GM12878 (cell line): ENCODE measurements around the gene OGA. TPM values are rescaled to one million over a fixed set of nuclear protein-coding genes. Genes with fewer than 3 reads are reported as not detected.

Experiments
- ATAC-seq: fragments of 200-7000 bp; cut with Tn5 transposase; 3 replicates; pipeline ENCODE4 v1.9.1; 2020; ENCODE audit warnings: mild to moderate bottlenecking, moderate library complexity
- BruUV-seq: library from RNA; stranded (reverse); fragments of 400-500 nt; replicated peaks from 2 replicates; lab custom pipeline; 2021; lab: Mats Ljungman, UMichigan
- CTCF ChIA-PET: fragments of 300-600 bp; sonication (Branson Sonifier 250); formaldehyde crosslinking; extraction: SDS; loops from one replicate; lab custom pipeline; 2021; ENCODE audit warnings: inconsistent platforms; lab: Yijun Ruan, JAX
- POLR2A ChIA-PET: fragments of 350-600 bp; formaldehyde crosslinking; extraction: SDS; loops from one replicate; lab custom pipeline; 2021; ENCODE audit warnings: inconsistent platforms; lab: Charles Lee
- RAD21 ChIA-PET: fragments of 300-600 bp; sonication (Branson Sonifier 250); formaldehyde crosslinking; loops from one replicate; lab custom pipeline; 2023; ENCODE audit warnings: antibody characterized with exemption; ENCODE audit not compliant: unreplicated experiment; lab: Charles Lee
- SMC1A ChIA-PET: fragments of 300-600 bp; sonication (Branson Sonifier 250); formaldehyde crosslinking; loops from one replicate; lab custom pipeline; 2023; ENCODE audit not compliant: unreplicated experiment, uncharacterized antibody; lab: Charles Lee
- DNase-seq: peaks from one replicate; pipeline ENCODE4 v3.0.0-alpha.2; 2011; ENCODE audit warnings: low read depth, low spot score
- FAIRE-seq: peaks from 3 replicates; lab custom pipeline; 2011; peaks lifted over from hg19 to GRCh38; lab: Jason Lieb, UNC
- H2AFZ ChIP-seq: 2 replicates; pipeline ENCODE4 v1.6.0; 2011; ENCODE audit warnings: low read depth, low read length, control low read depth; ENCODE audit not compliant: control insufficient read depth
- H3K27ac ChIP-seq: 2 replicates; pipeline ENCODE4 v1.5.1; 2011; ENCODE audit warnings: control low read depth; ENCODE audit not compliant: control insufficient read depth, insufficient read depth
- H3K27me3 ChIP-seq, 2 experiments: replicated peaks in 1 of 2; 2 replicates each; pipeline versions ENCODE4 v1.6.0 to v1.6.1; 2011; ENCODE audit warnings: low read length in 1 of 2; ENCODE audit not compliant: control insufficient read depth in 2 of 2, insufficient read depth in 2 of 2
- H3K36me3 ChIP-seq, 2 experiments: 2 replicates each; pipeline ENCODE4 v1.5.1; 2011; ENCODE audit warnings: low read length in 1 of 2; ENCODE audit not compliant: control insufficient read depth in 2 of 2, insufficient read depth in 2 of 2
- H3K4me1 ChIP-seq: 2 replicates; pipeline ENCODE4 v1.6.1; 2011; ENCODE audit warnings: mild to moderate bottlenecking, low read length, moderate library complexity, mixed read lengths; ENCODE audit not compliant: control insufficient read depth, insufficient read depth
- H3K4me2 ChIP-seq: 2 replicates; pipeline ENCODE4 v1.6.0; 2011; ENCODE audit warnings: control low read depth; ENCODE audit not compliant: control insufficient read depth, insufficient read depth
- H3K4me3 ChIP-seq: fragments of 200-600 bp; sonication (generic); 2 replicates; pipeline ENCODE4 v1.5.1; 2016
- H3K79me2 ChIP-seq: 2 replicates; pipeline ENCODE4 v1.6.0; 2011; ENCODE audit warnings: low read length; ENCODE audit not compliant: control insufficient read depth, insufficient read depth
- H3K9ac ChIP-seq: 2 replicates; pipeline ENCODE4 v1.8.0; 2011; ENCODE audit warnings: low read length, control low read depth, mixed read lengths; ENCODE audit not compliant: control insufficient read depth, insufficient read depth
- H3K9me3 ChIP-seq: replicated peaks from 3 replicates; pipeline ENCODE4 v1.5.1; 2011; ENCODE audit warnings: mild to moderate bottlenecking, low read length; ENCODE audit not compliant: control insufficient read depth, insufficient read depth
- H4K20me1 ChIP-seq: 2 replicates; pipeline ENCODE4 v1.6.0; 2011; ENCODE audit not compliant: control insufficient read depth, insufficient read depth
- ATF7 ChIP-seq: fragments of 450-650 bp; IDR thresholded peaks from 2 replicates; pipeline ENCODE4 v1.6.1; 2016; ENCODE audit warnings: low read depth, mild to moderate bottlenecking
- CREM ChIP-seq: IDR thresholded peaks from 2 replicates; pipeline ENCODE4 v1.6.1; 2014; ENCODE audit warnings: antibody characterized with exemption, low read depth
- HCFC1 ChIP-seq: fragments of 150-350 bp; IDR thresholded peaks from 2 replicates; pipeline ENCODE4 v1.6.1; 2014; ENCODE audit warnings: low read length
- NR2C2 ChIP-seq: IDR thresholded peaks from 2 replicates; pipeline ENCODE4 v1.6.1; 2011; ENCODE audit warnings: borderline replicate concordance, low read depth; ENCODE audit not compliant: control insufficient read depth, insufficient read length
- POU2F2 ChIP-seq: IDR thresholded peaks from 3 replicates; pipeline ENCODE4 v1.6.1; 2011; ENCODE audit warnings: low read depth, mild to moderate bottlenecking, low read length, borderline replicate concordance
- RUNX3 ChIP-seq: IDR thresholded peaks from 2 replicates; pipeline ENCODE4 v1.6.1; 2012; ENCODE audit warnings: low read length, inconsistent platforms
- WGBS: methylation state at CpG from one replicate; pipeline ENCODE4 v1.1.6; 2016; ENCODE audit warnings: low lambda C conversion rate; ENCODE audit not compliant: insufficient replicate concordance, insufficient coverage; ENCODE audit errors: missing lambda C conversion rate; 5-methylcytosine and 5-hydroxymethylcytosine counted together
- in situ Hi-C: fragments of 300-500 bp; cut with MboI; formaldehyde crosslinking; loops from 9 replicates; pipeline ENCODE4 v1.14.3; 2018; ENCODE audit warnings: mixed read lengths
- intact Hi-C: fragments of 100-400 bp; cut with micrococcal nuclease; formaldehyde crosslinking; loops from one replicate; pipeline ENCODE4 v1.14.2; 2022; ENCODE audit not compliant: unreplicated experiment
- polyA plus RNA-seq, 11 experiments: library from polyadenylated mRNA; depleted of rRNA in 4 of 11; unstranded in 6 of 11; stranded (reverse) in 5 of 11; fragments of >200 nt; fragmentation: Nextera tagmentation in 4 of 11; fragmentation: Illumina TruSeq in 1 of 11; extraction: Ambion mirVana in 4 of 11; extraction: Trizol in 1 of 11; gene quantifications; 1 replicate in 1 of 11; 2 replicates in 10 of 11; pipeline versions ENCODE4 v1.2.1 to v1.2.3, GENCODE V29; 2011 to 2016; ENCODE audit warnings: inconsistent platforms in 2 of 11, missing spikeins in 2 of 11, low read depth in 1 of 11
- total RNA-seq, 4 experiments: library from RNA; depleted of rRNA in 3 of 4; stranded (reverse); fragments of >200 nt in 3 of 4; fragmentation: Illumina TruSeq in 1 of 4; extraction: Trizol in 1 of 4; gene quantifications; 2 replicates each; pipeline versions ENCODE4 v1.2.1 to v1.2.3, GENCODE V29; 2013 to 2021

Gene OGA
- total and polyA plus RNA-seq, 10 of the 15 experiments (the other 5 are each of a cell fraction or from before 2014, with no cell fraction given): 23.0 to 145 (median 85.2) TPM

- TF ChIP-seq NR2C2: no peak
- no peak for TF ChIP-seq CREM
Measured at GRCh38 chr10:101816376-101816775, 1.9 kb downstream of the OGA start (continued).

DNA sequence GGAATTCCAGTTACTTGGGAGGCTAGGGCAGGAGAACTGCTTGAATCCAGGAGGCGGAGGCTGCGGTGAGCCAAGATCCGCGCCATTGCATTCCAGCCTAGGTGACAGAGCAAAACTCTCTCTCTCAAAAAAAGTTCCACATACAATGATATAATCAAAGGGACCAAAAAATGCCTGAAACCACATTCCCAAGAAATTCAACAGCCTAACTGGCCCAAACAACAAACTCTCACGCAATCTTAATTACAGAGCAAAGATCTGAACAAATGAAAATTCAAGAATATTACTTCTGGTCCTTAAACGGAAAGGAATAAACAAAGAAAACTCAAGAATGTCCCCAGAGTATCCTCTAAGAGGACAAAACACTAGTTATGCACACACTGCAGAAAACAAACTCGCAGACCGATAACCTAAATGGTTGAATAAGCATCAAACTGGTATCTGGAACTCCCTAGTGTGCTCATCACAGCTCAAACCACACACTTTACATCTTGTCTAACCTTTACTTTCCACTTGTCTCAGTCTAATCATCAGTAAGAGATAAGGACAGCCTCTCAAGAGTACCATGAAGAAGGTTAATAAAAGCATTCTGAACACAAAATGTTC, 3.7 kb downstream of the OGA start:
- H3K27me3 ChIP-seq: no peaks in the 10 kb centered on the region
- ATAC-seq (peak; percentile 41), FAIRE-seq (peak; percentile 86), DNase-seq (no peak)
- peaks cover 0 to 27% of the 10 kb centered on the region in 2 experiments; a peak in 3 of 4 replicates for H3K36me3 ChIP-seq
- no peak overlapping the region for H2AFZ ChIP-seq
- peaks cover 10% of the 10 kb centered on the region; the same call in 1 of the 2 replicates for H3K4me1 ChIP-seq
- in situ Hi-C loops (no loop called here), intact Hi-C loops (no loop called here)
- CTCF ChIA-PET: interaction anchor here (0.7 to 3.8 kb wide), 7 partner anchors 19 to 212 kb away, joined by 3 to 15 read pairs (median 5); partner anchors contain the start of gene NPM3
- peak; percentile 82 for TF ChIP-seq RUNX3
- no peak for TF ChIP-seq HCFC1
- TF ChIP-seq ATF7: peak; percentile 19; the same call in 1 of the 2 replicates
- peak; percentile 46; the same call in 1 of the 3 replicates for TF ChIP-seq POU2F2
- RAD21 ChIA-PET: interaction anchor here (0.6 to 1.9 kb wide), 6 partner anchors 15 to 258 kb away, joined by 3 to 7 read pairs (median 4); no protein-coding TSS in a partner anchor
- H3K79me2 ChIP-seq: peaks cover 90% of the 10 kb centered on the region
- H3K9ac ChIP-seq: peak overlapping the region; percentile 96
- 48% methylated on average over 8 of the region's 8 CpGs for WGBS
- H3K4me3 ChIP-seq: peak overlapping the region; percentile 81
- H4K20me1 ChIP-seq: peaks cover 18% of the 10 kb centered on the region; the same call in 1 of the 2 replicates
- H3K9me3 ChIP-seq: no peaks in the 10 kb centered on the region
- peak overlapping the region; percentile 68 for H3K4me2 ChIP-seq
- peak overlapping the region; percentile 95 for H3K27ac ChIP-seq
- SMC1A ChIA-PET: interaction anchor here (0.6 to 1.6 kb wide), 9 partner anchors 19 to 675 kb away, joined by 3 to 5 read pairs (median 3); no protein-coding TSS in a partner anchor
- BruUV-seq: TSS peak; percentile 10
- POLR2A ChIA-PET: interaction anchor here (0.6 to 1.3 kb wide), 4 partner anchors 25 to 774 kb away, joined by 3 to 4 read pairs (median 3); no protein-coding TSS in a partner anchor
